HFF-Myc (cell line): ENCODE results near the gene KCNK10.

ENCODE experiments used
- DNase-seq: peaks from one replicate; pipeline ENCODE4 v3.0.0-alpha.2; 2011; ENCODE audit warnings: low read depth; ENCODE audit errors: extremely low read depth
- H3K4me3 ChIP-seq: replicated peaks from 2 replicates; pipeline ENCODE4 v1.5.1; 2011; ENCODE audit warnings: low read depth, mild to moderate bottlenecking, control low read depth, low read length
- CTCF ChIP-seq: IDR thresholded peaks from 2 replicates; pipeline ENCODE4 v1.5.1; 2012; ENCODE audit warnings: mild to moderate bottlenecking, low read depth, low read length, control low read depth; ENCODE audit errors: missing control alignments

Gene KCNK10

GRCh38 chr14:88297306-88297705 lies 25.8 kb downstream of the KCNK10 start:
- DNase-seq = no peak
- H3K4me3 ChIP-seq = no peak overlapping the region
- TF ChIP-seq CTCF = no peak

GRCh38 chr14:88296351-88296750 lies 26.7 kb downstream of the KCNK10 start:
- no peak for TF ChIP-seq CTCF
- no peak for DNase-seq
- H3K4me3 ChIP-seq = no peak overlapping the region

GRCh38 chr14:88289996-88290395 lies 33.1 kb downstream of the KCNK10 start:
- DNase-seq = no peak
- TF ChIP-seq CTCF = no peak
- H3K4me3 ChIP-seq = no peak overlapping the region

- no peak overlapping the region for H3K4me3 ChIP-seq
- TF ChIP-seq CTCF = no peak
- no peak for DNase-seq
Measured at GRCh38 chr14:88289234-88289633, 33.8 kb downstream of the KCNK10 start.

GRCh38 chr14:88286309-88286708 lies 36.8 kb downstream of the KCNK10 start:
- H3K4me3 ChIP-seq = no peak overlapping the region
- no peak for TF ChIP-seq CTCF
- DNase-seq = no peak

- H3K4me3 ChIP-seq = no peak overlapping the region
- no peak for DNase-seq
- TF ChIP-seq CTCF = no peak
Measured at GRCh38 chr14:88281447-88281846, 41.6 kb downstream of the KCNK10 start.

GRCh38 chr14:88276923-88277596 lies 46.0 kb downstream of the KCNK10 start:
- TF ChIP-seq CTCF = no peak
- no peak overlapping the region for H3K4me3 ChIP-seq
- DNase-seq = no peak
